ENCODE results near the gene PTEN.

GRCh38 chr10:87817609-87818504 is 45.6 kb upstream of the PTEN start, which contains the start of gene ATAD1:
- TF ChIP-seq CTCF (IDR thresholded peaks at IDR 0.05; ENCODE audit: insufficient read depth, low read length, poor library complexity, severe bottlenecking) = no peak
- TF ChIP-seq EZH2phosphoT487 (conservative IDR thresholded peaks at IDR 0.05; ENCODE audit: low read length) = no peak

Measured in SU-DHL-6 (cell line).